Urinary bladder (tissue), 4 donors: Measurements from ENCODE around the gene SLF2. TPM values are rescaled to one million over a fixed set of nuclear protein-coding genes. Genes with fewer than 3 reads are reported as not detected.
A peak's percentile ranks its signal among the peaks of the same experiment; 100 is the strongest.

ENCODE experiments used
- DNase-seq: peaks from one replicate; pipeline ENCODE4 v3.0.0-alpha.2; 2015; ENCODE audit errors: extremely low spot score
- H3K27ac ChIP-seq: one replicate; pipeline ENCODE4 v1.5.1; 2013; ENCODE audit warnings: low read depth, mild to moderate bottlenecking, moderate library complexity
- H3K36me3 ChIP-seq: one replicate; pipeline ENCODE4 v1.6.1; 2013; ENCODE audit warnings: mild to moderate bottlenecking, moderate library complexity; ENCODE audit not compliant: insufficient read depth
- H3K4me1 ChIP-seq: one replicate; pipeline ENCODE4 v1.6.1; 2013; ENCODE audit warnings: mild to moderate bottlenecking, moderate library complexity; ENCODE audit not compliant: insufficient read depth
- H3K4me3 ChIP-seq: one replicate; pipeline ENCODE4 v1.5.1; 2013; ENCODE audit warnings: low read depth, low read length
- WGBS: extraction: QIAGEN DNeasy Blood & Tissue Kit; methylation state at CpG from one replicate; pipeline ENCODE4 v1.1.7; 2013; 5-methylcytosine and 5-hydroxymethylcytosine counted together
- polyA plus RNA-seq: library from polyadenylated mRNA; stranded (reverse); fragments of 200-250 nt; gene quantifications from one replicate; pipeline ENCODE4 v1.2.3, GENCODE V29; 2013
- total RNA-seq: library from RNA; depleted of rRNA; stranded (reverse); fragments of >200 nt; gene quantifications from one replicate; pipeline ENCODE4 v1.2.3, GENCODE V29; 2014
- donor health status: healthy with polysubstance abuse.
- donor health status: healthy.

The SLF2 gene
- total and polyA plus RNA-seq, 2 donors = 13.9 to 114 TPM

DNA sequence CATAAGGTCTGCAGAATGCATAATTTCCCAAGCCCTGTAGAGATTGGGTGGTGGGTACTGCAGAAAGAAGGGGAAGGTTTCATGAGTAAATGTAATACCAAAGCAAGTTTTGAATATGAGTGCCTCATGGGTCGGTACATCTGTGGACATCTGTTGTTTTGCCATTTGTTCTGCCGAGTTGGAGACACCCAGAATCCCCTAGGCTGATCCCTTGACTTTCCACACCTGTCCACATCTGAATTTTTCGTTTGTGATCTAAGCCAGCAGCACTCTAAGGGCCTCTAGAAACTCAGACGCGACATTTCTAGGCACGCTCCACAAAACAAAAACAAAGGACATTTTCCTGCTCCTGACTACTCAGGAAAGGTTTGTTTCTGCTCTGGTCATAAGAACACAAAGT is 11.7 kb upstream of the SLF2 start:
- Histone ChIP-seq H3K36me3 (no peaks in the 10 kb centered on the region), H3K4me3 (no peak overlapping the region), H3K4me1 (no peaks in the 10 kb centered on the region), H3K27ac (no peak overlapping the region)
- 58% methylated on average over 6 of the region's 6 CpGs for WGBS
- no peak for DNase-seq

- 91% methylated on average over 7 of the region's 7 CpGs for WGBS
- DNase-seq = no peak
- H3K4me1 ChIP-seq = no peaks in the 10 kb centered on the region
- H3K36me3 ChIP-seq = no peaks in the 10 kb centered on the region
- no peak overlapping the region for H3K4me3 ChIP-seq
- no peak overlapping the region for H3K27ac ChIP-seq
Observed at GRCh38 chr10:100902622-100903021, 10.1 kb upstream of the SLF2 start.

- Histone ChIP-seq H3K4me3 (no peak overlapping the region), H3K36me3 (no peaks in the 10 kb centered on the region), H3K27ac (no peak overlapping the region), H3K4me1 (no peaks in the 10 kb centered on the region)
- WGBS = 63% methylated on average over 2 of the region's 2 CpGs
- no peak for DNase-seq
Observed at GRCh38 chr10:100904917-100905316, 7.8 kb upstream of the SLF2 start.

DNA sequence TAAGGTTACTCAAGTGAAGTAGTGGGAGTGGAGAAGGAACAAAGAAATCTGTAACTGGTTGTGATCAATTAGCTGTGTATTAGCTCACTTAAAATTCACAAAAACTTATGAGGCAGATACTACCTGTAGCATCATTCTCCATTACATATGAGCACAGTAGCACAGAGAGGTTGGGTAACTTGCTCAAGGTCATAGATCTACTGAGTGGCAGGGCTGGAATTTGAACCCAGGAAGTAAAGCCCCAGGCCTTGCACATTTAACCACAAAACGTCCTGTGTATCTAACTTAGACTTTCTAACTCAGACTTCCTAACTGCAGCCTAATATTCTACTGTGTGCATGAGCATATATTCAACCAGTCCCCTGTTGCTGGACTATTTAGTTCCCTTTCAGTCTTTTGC is 5.6 kb upstream of the SLF2 start:
- H3K27ac ChIP-seq = no peak overlapping the region
- DNase-seq = no peak
- H3K4me3 ChIP-seq = no peak overlapping the region
- H3K36me3 ChIP-seq = no peaks in the 10 kb centered on the region
- H3K4me1 ChIP-seq = no peaks in the 10 kb centered on the region
- WGBS = 31% methylated on average over 1 of the region's 1 CpG

DNA sequence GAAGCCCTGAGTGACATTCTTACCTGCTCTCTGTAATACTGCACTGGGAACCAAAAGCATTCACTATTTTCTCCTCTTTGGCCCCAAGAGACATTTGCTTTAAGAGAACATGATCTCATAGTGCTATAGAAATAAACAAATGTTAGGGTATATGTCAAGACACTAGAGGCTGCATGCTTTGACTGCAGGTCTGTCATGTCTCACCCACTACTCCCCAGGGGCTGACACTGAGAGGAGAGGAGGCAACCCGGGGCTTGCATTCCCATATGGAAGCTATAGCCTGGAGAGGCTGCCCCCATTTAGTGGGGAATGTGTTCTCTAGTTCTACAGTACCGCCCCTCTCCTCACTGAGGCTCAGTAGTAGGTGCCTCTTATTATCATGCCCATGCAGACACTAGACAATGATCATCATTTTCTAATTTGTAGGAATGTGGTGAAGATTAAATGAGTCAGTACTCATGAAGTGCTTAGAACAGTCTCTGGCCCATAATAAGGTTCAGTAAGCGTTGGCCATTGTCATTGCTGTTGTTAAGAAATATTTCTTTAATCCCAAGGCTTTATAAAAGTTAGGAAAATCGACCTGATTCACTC is 4.9 kb upstream of the SLF2 start:
- Histone ChIP-seq H3K36me3 (no peaks in the 10 kb centered on the region), H3K4me1 (no peaks in the 10 kb centered on the region), H3K27ac (no peak overlapping the region), H3K4me3 (no peak overlapping the region)
- WGBS = 68% methylated on average over 4 of the region's 4 CpGs
- DNase-seq = no peak

GRCh38 chr10:100908378-100908777 is 4.4 kb upstream of the SLF2 start:
- Histone ChIP-seq H3K36me3 (no peaks in the 10 kb centered on the region), H3K27ac (no peak overlapping the region), H3K4me1 (no peaks in the 10 kb centered on the region), H3K4me3 (no peak overlapping the region)
- DNase-seq = no peak
- WGBS = 90% methylated on average over 8 of the region's 8 CpGs

DNA sequence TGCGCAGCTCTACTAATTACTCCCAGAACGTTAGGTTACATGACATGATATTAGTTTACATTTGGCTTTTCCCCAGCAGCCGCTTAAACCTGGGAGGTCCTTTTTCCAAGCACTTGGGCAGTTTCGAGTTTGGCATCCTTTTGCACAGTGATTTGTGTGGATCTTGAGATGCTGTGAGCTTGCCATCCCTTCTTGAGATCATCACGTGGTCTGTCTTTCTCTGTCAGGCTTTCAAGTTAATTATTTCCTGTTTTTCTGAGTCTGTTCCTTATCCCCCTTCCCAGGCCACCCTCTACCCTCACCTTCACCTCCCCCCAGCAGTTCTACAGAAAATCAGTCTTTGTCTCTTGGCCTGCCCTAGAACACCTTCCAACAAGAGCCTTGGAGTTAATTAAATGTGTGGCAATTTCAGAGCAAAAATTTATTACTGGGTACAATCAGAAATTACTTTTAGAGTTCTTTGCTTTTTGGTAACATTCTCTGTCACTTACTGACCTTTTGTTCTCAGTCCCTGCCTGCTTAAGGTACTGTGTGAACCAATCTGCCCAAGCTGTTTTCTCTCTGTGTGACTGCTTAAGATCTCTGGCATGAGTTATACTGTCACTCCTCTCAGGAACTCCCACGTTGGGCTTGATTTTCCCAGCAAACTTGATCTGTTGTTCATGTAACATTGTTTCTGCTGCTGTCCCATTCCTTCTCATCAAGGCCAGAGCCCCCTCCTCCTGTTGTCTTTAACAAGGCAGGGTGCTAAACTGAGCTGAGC is 3.1 kb upstream of the SLF2 start:
- no peak overlapping the region for H3K4me3 ChIP-seq
- no peak overlapping the region for H3K27ac ChIP-seq
- DNase-seq = peak; percentile 56
- H3K36me3 ChIP-seq = no peaks in the 10 kb centered on the region
- no peaks in the 10 kb centered on the region for H3K4me1 ChIP-seq
- WGBS = 25% methylated on average over 6 of the region's 6 CpGs

- Histone ChIP-seq H3K27ac (no peak overlapping the region), H3K4me3 (no peak overlapping the region), H3K36me3 (no peaks in the 10 kb centered on the region), H3K4me1 (no peaks in the 10 kb centered on the region)
- DNase-seq = no peak
- 84% methylated on average over 4 of the region's 4 CpGs for WGBS
Observed at GRCh38 chr10:100911472-100911871, 1.3 kb upstream of the SLF2 start.

GRCh38 chr10:100912013-100912604 is 654 bp upstream of the SLF2 start:
- WGBS = 8% methylated on average over 12 of the region's 12 CpGs
- H3K4me1 ChIP-seq = no peaks in the 10 kb centered on the region
- H3K36me3 ChIP-seq = no peaks in the 10 kb centered on the region
- peak overlapping the region; percentile 37 for H3K4me3 ChIP-seq
- DNase-seq = peak; percentile 23
- H3K27ac ChIP-seq = peak overlapping the region; percentile 86

GRCh38 chr10:100913470-100913865 is 705 bp downstream of the SLF2 start:
- Histone ChIP-seq H3K36me3 (peaks cover under 1% of the 10 kb centered on the region), H3K27ac (no peak overlapping the region), H3K4me3 (peak overlapping the region; percentile 75), H3K4me1 (no peaks in the 10 kb centered on the region)
- WGBS = 4% methylated on average over 10 of the region's 10 CpGs
- DNase-seq = no peak

DNA sequence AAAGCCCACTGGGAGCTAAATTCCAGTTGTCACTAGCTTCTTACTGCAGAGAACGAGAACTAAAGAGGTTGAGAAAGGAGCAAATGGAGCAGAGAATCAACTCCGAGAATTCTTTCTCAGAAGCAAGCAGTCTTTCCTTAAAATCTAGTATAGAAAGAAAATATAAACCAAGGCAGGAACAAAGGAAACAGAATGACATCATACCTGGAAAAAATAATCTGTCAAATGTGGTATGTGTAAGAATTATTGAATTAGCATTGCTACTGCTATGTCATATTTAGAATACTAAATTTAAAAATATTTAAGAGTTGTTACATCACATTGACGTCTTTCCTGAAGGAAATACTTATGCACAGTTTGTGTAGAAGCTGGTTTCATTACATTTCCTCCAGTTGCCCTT is 4.3 kb downstream of the SLF2 start:
- H3K4me1 ChIP-seq = no peaks in the 10 kb centered on the region
- H3K36me3 ChIP-seq = peaks cover 3% of the 10 kb centered on the region
- 85% methylated on average over 3 of the region's 3 CpGs for WGBS
- H3K4me3 ChIP-seq = no peak overlapping the region
- H3K27ac ChIP-seq = no peak overlapping the region
- no peak for DNase-seq

DNA sequence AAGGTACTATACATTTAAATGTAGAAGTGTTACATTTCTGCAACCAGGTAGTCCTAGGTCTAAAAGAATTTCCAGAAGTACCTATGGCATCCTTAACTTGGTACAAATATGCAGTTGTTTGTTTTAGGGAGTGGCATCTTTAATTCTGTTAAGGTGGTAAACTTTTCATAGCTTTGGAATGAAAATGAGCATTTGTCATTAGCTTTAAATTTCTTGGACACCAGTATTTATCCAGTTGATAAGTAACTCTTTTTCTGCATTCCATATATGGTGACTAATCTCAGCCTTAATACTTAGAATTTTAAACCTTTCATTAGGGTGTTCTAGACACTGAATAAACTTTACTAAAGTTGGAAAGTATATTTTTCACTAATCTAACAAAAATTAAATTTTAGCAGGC is 10.8 kb downstream of the SLF2 start:
- DNase-seq = no peak
- Histone ChIP-seq H3K4me3 (no peak overlapping the region), H3K4me1 (no peaks in the 10 kb centered on the region), H3K36me3 (peaks cover 10% of the 10 kb centered on the region), H3K27ac (no peak overlapping the region)

DNA sequence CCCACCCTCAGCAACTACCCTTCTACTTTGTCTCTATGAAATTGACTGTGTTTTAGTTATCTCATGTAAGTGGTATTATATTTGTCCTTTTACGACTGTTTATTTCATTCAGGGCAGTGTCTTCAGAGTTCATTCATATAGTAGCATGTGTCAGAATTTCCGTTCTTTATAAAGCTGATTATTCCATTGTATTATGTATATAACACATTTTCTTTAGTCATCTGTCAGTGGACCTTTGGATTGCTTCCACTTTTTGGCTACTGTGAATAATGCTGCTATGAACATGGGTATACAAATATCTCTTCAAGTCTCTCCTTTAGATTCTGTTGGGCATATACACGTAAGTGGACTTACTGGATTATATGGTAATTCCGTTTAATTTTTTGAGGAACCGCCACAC is 14.5 kb downstream of the SLF2 start:
- 84% methylated on average over 5 of the region's 5 CpGs for WGBS
- peaks cover 12% of the 10 kb centered on the region for H3K36me3 ChIP-seq
- no peak overlapping the region for H3K27ac ChIP-seq
- no peak overlapping the region for H3K4me3 ChIP-seq
- no peak for DNase-seq
- no peaks in the 10 kb centered on the region for H3K4me1 ChIP-seq

- Histone ChIP-seq H3K4me3 (no peak overlapping the region), H3K27ac (no peak overlapping the region), H3K36me3 (peaks cover 14% of the 10 kb centered on the region), H3K4me1 (no peaks in the 10 kb centered on the region)
- DNase-seq = no peak
- WGBS = 76% methylated on average over 1 of the region's 1 CpG
Observed at GRCh38 chr10:100928039-100928438, 15.3 kb downstream of the SLF2 start.
